IMR-90 (cell line): Measurements from ENCODE around the gene ALPI. TPM values are rescaled to one million over a fixed set of nuclear protein-coding genes. Genes with fewer than 3 reads are reported as not detected.

Experiments
- ATAC-seq: fragments of 200-7000 bp; cut with Tn5 transposase; 2 replicates; pipeline ENCODE4 v1.9.1; 2020; ENCODE audit warnings: low read depth, mild to moderate bottlenecking, moderate library complexity
- BruUV-seq: library from RNA; stranded (reverse); fragments of 400-500 nt; replicated peaks from 2 replicates; lab custom pipeline; 2021; lab: Mats Ljungman, UMichigan
- CTCF ChIA-PET: fragments of 300-600 bp; formaldehyde crosslinking; extraction: SDS; loops from one replicate; lab custom pipeline; 2021; ENCODE audit warnings: antibody characterized with exemption; lab: Yijun Ruan, JAX
- POLR2A ChIA-PET: fragments of 300-600 bp; sonication (Branson Sonifier 250); formaldehyde crosslinking; loops from one replicate; lab custom pipeline; 2022; ENCODE audit warnings: antibody characterized with exemption; ENCODE audit not compliant: unreplicated experiment; lab: Charles Lee
- DNase-seq: peaks from one replicate; pipeline ENCODE4 v3.0.0; 2013
- H2AFZ ChIP-seq: replicated peaks from 2 replicates; pipeline ENCODE3; 2013; ENCODE audit warnings: low read length, mild to moderate bottlenecking; ENCODE audit not compliant: poor library complexity
- H2AK5ac ChIP-seq: 2 replicates; pipeline ENCODE4 v1.6.1; 2013; ENCODE audit warnings: low read depth, low read length, inconsistent platforms
- H2AK9ac ChIP-seq: replicated peaks from 2 replicates; pipeline ENCODE3; 2013; ENCODE audit warnings: mild to moderate bottlenecking, low read depth, low read length, moderate library complexity; ENCODE audit not compliant: poor library complexity
- H2BK120ac ChIP-seq: 2 replicates; pipeline ENCODE4 v1.6.1; 2013; ENCODE audit warnings: low read depth, low read length, inconsistent platforms
- H2BK15ac ChIP-seq: 3 replicates; pipeline ENCODE4 v1.6.1; 2013; ENCODE audit warnings: low read depth, low read length, inconsistent platforms
- H2BK20ac ChIP-seq: 2 replicates; pipeline ENCODE4 v1.6.1; 2013; ENCODE audit warnings: low read depth, mild to moderate bottlenecking, inconsistent platforms, low read length, moderate library complexity
- H2BK5ac ChIP-seq: 2 replicates; pipeline ENCODE4 v1.6.1; 2013; ENCODE audit warnings: mild to moderate bottlenecking, low read depth, low read length, inconsistent platforms; ENCODE audit not compliant: poor library complexity, severe bottlenecking
- H3K14ac ChIP-seq: replicated peaks from 2 replicates; pipeline ENCODE4 v1.6.1; 2013; ENCODE audit warnings: low read depth, low read length, inconsistent platforms
- H3K18ac ChIP-seq: 2 replicates; pipeline ENCODE4 v1.6.1; 2013; ENCODE audit warnings: low read depth, low read length, control low read depth
- H3K23ac ChIP-seq: 2 replicates; pipeline ENCODE4 v1.6.1; 2013; ENCODE audit warnings: low read depth, low read length, inconsistent platforms
- H3K27ac ChIP-seq: 2 replicates; pipeline ENCODE4 v1.5.1; 2013; ENCODE audit warnings: mild to moderate bottlenecking, control low read depth, low read length; ENCODE audit not compliant: insufficient read depth
- H3K27me3 ChIP-seq: 2 replicates; pipeline ENCODE4 v1.6.1; 2013; ENCODE audit warnings: low read length; ENCODE audit not compliant: control insufficient read depth, insufficient read depth
- H3K36me3 ChIP-seq: 2 replicates; pipeline ENCODE4 v1.6.1; 2013; ENCODE audit warnings: low read length, mixed read lengths; ENCODE audit not compliant: control insufficient read depth, insufficient read depth
- H3K4ac ChIP-seq: 2 replicates; pipeline ENCODE4 v1.6.1; 2013; ENCODE audit warnings: low read depth, low read length, inconsistent platforms
- H3K4me1 ChIP-seq: 2 replicates; pipeline ENCODE4 v1.6.1; 2013; ENCODE audit warnings: low read length, mixed read lengths; ENCODE audit not compliant: control insufficient read depth, insufficient read depth
- H3K4me2 ChIP-seq: 2 replicates; pipeline ENCODE4 v1.6.1; 2013; ENCODE audit warnings: low read depth, mild to moderate bottlenecking, control low read depth, low read length, moderate library complexity
- H3K4me3 ChIP-seq: 2 replicates; pipeline ENCODE4 v1.5.1; 2013; ENCODE audit warnings: low read depth, mild to moderate bottlenecking, control low read depth, low read length, moderate library complexity; ENCODE audit not compliant: insufficient read depth
- H3K56ac ChIP-seq: 2 replicates; pipeline ENCODE4 v1.6.1; 2013; ENCODE audit warnings: low read length, inconsistent platforms; ENCODE audit not compliant: insufficient read depth; ENCODE audit errors: extremely low read depth
- H3K79me1 ChIP-seq, 2 experiments: 2 replicates each; pipeline ENCODE4 v1.6.1; 2013; ENCODE audit warnings: low read length in 2 of 2, inconsistent platforms in 1 of 2, low read depth in 1 of 2
- H3K9ac ChIP-seq: 2 replicates; pipeline ENCODE4 v1.6.1; 2013; ENCODE audit warnings: low read depth, low read length, control low read depth
- H3K9me1 ChIP-seq: 2 replicates; pipeline ENCODE4 v1.6.1; 2013; ENCODE audit warnings: low read length, inconsistent platforms; ENCODE audit not compliant: insufficient read depth
- H3K9me3 ChIP-seq: 2 replicates; pipeline ENCODE4 v1.6.1; 2013; ENCODE audit warnings: low read length; ENCODE audit not compliant: control insufficient read depth, insufficient read depth
- H4K20me1 ChIP-seq: 2 replicates; pipeline ENCODE4 v1.6.1; 2013; ENCODE audit warnings: low read length, inconsistent platforms; ENCODE audit not compliant: insufficient read depth
- H4K5ac ChIP-seq: 2 replicates; pipeline ENCODE4 v1.6.1; 2013; ENCODE audit warnings: mild to moderate bottlenecking, low read depth, low read length, control low read depth
- H4K8ac ChIP-seq, 2 experiments: 2 replicates each; pipeline ENCODE4 v1.6.1; 2013; ENCODE audit warnings: low read depth in 2 of 2, low read length in 2 of 2, control low read depth in 1 of 2, inconsistent platforms in 1 of 2
- H4K91ac ChIP-seq: 2 replicates; pipeline ENCODE4 v1.6.1; 2013; ENCODE audit warnings: low read depth, low read length, inconsistent platforms; ENCODE audit not compliant: insufficient read depth
- BHLHE40 ChIP-seq: fragments of 150-350 bp; IDR thresholded peaks from 2 replicates; pipeline ENCODE4 v1.6.1; 2016; ENCODE audit warnings: mild to moderate bottlenecking, low read depth, low read length
- CEBPB ChIP-seq: IDR thresholded peaks from 2 replicates; pipeline ENCODE4 v1.6.1; 2012; ENCODE audit warnings: low read depth, low read length, improper control_type of control experiment
- CHD1 ChIP-seq: IDR thresholded peaks from 2 replicates; pipeline ENCODE4 v1.6.1; 2012; ENCODE audit warnings: low read depth, low read length, improper control_type of control experiment
- CTCF ChIP-seq: conservative IDR thresholded peaks from 2 replicates; pipeline ENCODE4 v1.5.1; 2012; ENCODE audit warnings: mild to moderate bottlenecking, low read depth, low read length, improper control_type of control experiment
- ELK1 ChIP-seq: fragments of 150-350 bp; IDR thresholded peaks from 2 replicates; pipeline ENCODE4 v1.6.1; 2016; ENCODE audit warnings: low read depth, mild to moderate bottlenecking, low read length, moderate library complexity, borderline replicate concordance
- FOS ChIP-seq: fragments of 150-350 bp; IDR thresholded peaks from 2 replicates; pipeline ENCODE4 v1.6.1; 2016; ENCODE audit warnings: low read depth, low read length
- MAFK ChIP-seq: IDR thresholded peaks from 2 replicates; pipeline ENCODE4 v1.6.1; 2012; ENCODE audit warnings: low read depth, low read length, improper control_type of control experiment
- MAZ ChIP-seq: IDR thresholded peaks from 2 replicates; pipeline ENCODE4 v1.6.1; 2012; ENCODE audit warnings: low read depth, mild to moderate bottlenecking, low read length, improper control_type of control experiment, moderate library complexity, borderline replicate concordance
- MXI1 ChIP-seq: IDR thresholded peaks from 2 replicates; pipeline ENCODE4 v1.6.1; 2012; ENCODE audit warnings: low read depth, mild to moderate bottlenecking, low read length, moderate library complexity, borderline replicate concordance
- NFE2L2 ChIP-seq: fragments of 150-350 bp; IDR thresholded peaks from 2 replicates; pipeline ENCODE4 v1.6.1; 2016; ENCODE audit warnings: low read depth, mild to moderate bottlenecking, low read length
- POLR2A ChIP-seq: IDR thresholded peaks from 2 replicates; pipeline ENCODE4 v1.6.1; 2012; ENCODE audit warnings: mild to moderate bottlenecking, low read depth, low read length
- RAD21 ChIP-seq: IDR thresholded peaks from 2 replicates; pipeline ENCODE4 v1.6.1; 2012; ENCODE audit warnings: low read length, improper control_type of control experiment
- RCOR1 ChIP-seq: IDR thresholded peaks from 2 replicates; pipeline ENCODE4 v1.6.1; 2012; ENCODE audit warnings: mild to moderate bottlenecking, low read length, improper control_type of control experiment; ENCODE audit not compliant: insufficient replicate concordance
- RFX5 ChIP-seq: IDR thresholded peaks from 2 replicates; pipeline ENCODE4 v1.8.0; 2012; ENCODE audit warnings: low read depth, mild to moderate bottlenecking, low read length, moderate library complexity
- SMC3 ChIP-seq: fragments of 150-350 bp; IDR thresholded peaks from 2 replicates; pipeline ENCODE4 v1.6.1; 2016; ENCODE audit warnings: low read depth, mild to moderate bottlenecking, antibody characterized with exemption, low read length, moderate library complexity
- USF2 ChIP-seq: fragments of 150-350 bp; IDR thresholded peaks from 2 replicates; pipeline ENCODE4 v1.6.1; 2017; ENCODE audit warnings: mild to moderate bottlenecking, antibody characterized with exemption, low read length, low read depth
- WGBS, 2 experiments: methylation state at CpG; one replicate each; pipeline versions ENCODE4 v1.1.5 to v1.1.7; 2013; ENCODE audit warnings: missing lambda C conversion rate in 2 of 2; ENCODE audit not compliant: insufficient read length in 1 of 2; ENCODE audit errors: extremely low coverage in 2 of 2; 5-methylcytosine and 5-hydroxymethylcytosine counted together
- dilution Hi-C: fragments of 300-500 bp; cut with HindIII; formaldehyde crosslinking; loops from one replicate; pipeline ENCODE4 v1.14.3; 2018; ENCODE audit warnings: low sequenced_read_pairs; ENCODE audit not compliant: unreplicated experiment
- in situ Hi-C: fragments of 300-500 bp; cut with MboI; formaldehyde crosslinking; loops from 3 replicates; pipeline ENCODE4 v1.14.3; 2019; ENCODE audit warnings: low sequenced_read_pairs, inconsistent platforms, mixed read lengths
- intact Hi-C: fragments of 100-400 bp; cut with micrococcal nuclease; formaldehyde crosslinking; loops from 2 replicates; pipeline ENCODE4 v1.10.0; 2022
- polyA plus RNA-seq, 3 experiments: library from polyadenylated mRNA; depleted of rRNA; stranded (reverse); fragments of >200 nt; gene quantifications; 2 replicates each; pipeline ENCODE4 v1.2.3, GENCODE V29; 2012; ENCODE audit warnings: low replicate concordance in 1 of 3
- total RNA-seq: library from RNA; depleted of rRNA; stranded (reverse); fragments of >200 nt; gene quantifications from 2 replicates; pipeline ENCODE4 v1.2.3, GENCODE V29; 2012

Gene ALPI
- total and polyA plus RNA-seq, 2 of the 4 experiments (the other 2 are of a cell fraction): not detected

GRCh38 chr2:232483311-232483922 is 27.5 kb downstream of the ALPI start:
- ChIA-PET CTCF (no interaction called here), POLR2A (no interaction called here)
- BruUV-seq: no TSS peak
- Histone ChIP-seq H3K56ac (no peak overlapping the region), H3K27me3 (peaks cover 56% of the 10 kb centered on the region), H3K4me3 (no peak overlapping the region), H4K8ac (no peak overlapping the region), H3K23ac (no peak overlapping the region), H2AK9ac (no peak overlapping the region), H4K5ac (no peak overlapping the region), H3K9me1 (no peaks in the 10 kb centered on the region), H4K91ac (no peak overlapping the region), H3K4me2 (no peak overlapping the region), H2AK5ac (no peak overlapping the region), H2AFZ (no peak overlapping the region), H3K27ac (no peak overlapping the region), H3K18ac (no peak overlapping the region), H3K9me3 (no peaks in the 10 kb centered on the region), H2BK5ac (no peak overlapping the region), H3K4ac (no peak overlapping the region), H3K4me1 (no peaks in the 10 kb centered on the region; the same call in 1 of the 2 replicates), H2BK20ac (no peak overlapping the region), H2BK15ac (no peak overlapping the region), H3K14ac (no peak overlapping the region), H4K20me1 (no peaks in the 10 kb centered on the region; the same call in 1 of the 2 replicates), H3K36me3 (no peaks in the 10 kb centered on the region), H3K79me1 (no peaks in the 10 kb centered on the region), H3K9ac (no peak overlapping the region), H2BK120ac (no peak overlapping the region)
- in situ Hi-C loops (no loop called here), intact Hi-C loops (no loop called here), dilution Hi-C loops (no loop called here)
- WGBS, 2 experiments: no CpG with 5 or more reads among the region's 10 CpGs
- no peak for TF ChIP-seq CTCF
- TF ChIP-seq MAZ: no peak
- TF ChIP-seq FOS: no peak
- no peak for TF ChIP-seq RAD21
- no peak for TF ChIP-seq MAFK
- TF ChIP-seq SMC3: no peak
- no peak for TF ChIP-seq CHD1
- TF ChIP-seq USF2: no peak
- TF ChIP-seq RFX5: no peak
- no peak for TF ChIP-seq RCOR1
- TF ChIP-seq BHLHE40: no peak
- TF ChIP-seq CEBPB: no peak
- no peak for TF ChIP-seq NFE2L2
- TF ChIP-seq POLR2A: no peak
- no peak for TF ChIP-seq ELK1
- no peak for TF ChIP-seq MXI1
- DNase-seq (no peak), ATAC-seq (no peak)
